MM.1S (cell line): ENCODE data around the gene VTN.

ENCODE experiments used
- DNase-seq: peaks from one replicate; pipeline ENCODE4 v3.0.0-alpha.2; 2015
- H2AFZ ChIP-seq: fragments of 300-600 bp; sonication (generic); 2 replicates; pipeline ENCODE4 v1.6.0; 2016; ENCODE audit warnings: antibody characterized with exemption, low read length
- H3F3A ChIP-seq: fragments of 300-600 bp; sonication (generic); 2 replicates; pipeline ENCODE4 v1.6.1; 2016; ENCODE audit warnings: mild to moderate bottlenecking, antibody characterized with exemption, low read length, moderate library complexity, mixed read lengths; ENCODE audit not compliant: insufficient read depth
- H3K27ac ChIP-seq: fragments of 300-600 bp; sonication (generic); 2 replicates; pipeline ENCODE4 v1.5.1; 2016; ENCODE audit warnings: mild to moderate bottlenecking, low read length
- H3K27me3 ChIP-seq: fragments of 300-600 bp; sonication (generic); replicated peaks from 2 replicates; pipeline ENCODE4 v1.6.0; 2016; ENCODE audit warnings: low read length; ENCODE audit not compliant: insufficient read depth
- H3K36me3 ChIP-seq: fragments of 300-600 bp; sonication (generic); replicated peaks from 2 replicates; pipeline ENCODE4 v1.6.1; 2016; ENCODE audit warnings: mild to moderate bottlenecking, low read length, mixed read lengths; ENCODE audit not compliant: insufficient read depth
- H3K4me1 ChIP-seq: fragments of 300-600 bp; sonication (generic); 2 replicates; pipeline ENCODE4 v1.6.1; 2016; ENCODE audit warnings: low read length, mixed read lengths
- H3K4me2 ChIP-seq: fragments of 300-600 bp; sonication (generic); 2 replicates; pipeline ENCODE4 v1.6.0; 2016; ENCODE audit warnings: low read depth, low read length
- H3K4me3 ChIP-seq: fragments of 300-600 bp; sonication (generic); 2 replicates; pipeline ENCODE4 v1.5.1; 2016; ENCODE audit warnings: low read length, mixed read lengths
- H3K79me2 ChIP-seq: fragments of 300-600 bp; sonication (generic); 2 replicates; pipeline ENCODE4 v1.6.1; 2016; ENCODE audit warnings: mixed run types, low read length, mixed read lengths
- H3K9ac ChIP-seq: fragments of 300-600 bp; sonication (generic); 2 replicates; pipeline ENCODE4 v1.6.1; 2016; ENCODE audit warnings: low read length, mixed read lengths
- H3K9me2 ChIP-seq: fragments of 300-600 bp; sonication (generic); replicated peaks from 2 replicates; pipeline ENCODE4 v1.6.1; 2016; ENCODE audit warnings: mild to moderate bottlenecking, low read length, mixed read lengths; ENCODE audit not compliant: insufficient read depth
- H3K9me3 ChIP-seq: fragments of 300-600 bp; sonication (generic); replicated peaks from 2 replicates; pipeline ENCODE4 v1.6.1; 2016; ENCODE audit warnings: mild to moderate bottlenecking, low read length, mixed read lengths; ENCODE audit not compliant: insufficient read depth
- H4K20me1 ChIP-seq: fragments of 300-600 bp; sonication (generic); 2 replicates; pipeline ENCODE4 v1.6.1; 2016; ENCODE audit warnings: mild to moderate bottlenecking, low read length, moderate library complexity, mixed read lengths; ENCODE audit not compliant: insufficient read depth
- EZH2 ChIP-seq: fragments of 300-600 bp; sonication (generic); optimal IDR thresholded peaks from 2 replicates; pipeline ENCODE3; 2017; ENCODE audit warnings: low read depth, mild to moderate bottlenecking, antibody characterized with exemption, low read length, mixed read lengths
- EZH2phosphoT487 ChIP-seq: fragments of 300-600 bp; sonication (generic); IDR thresholded peaks from 2 replicates; pipeline ENCODE4 v1.6.1; 2018; ENCODE audit warnings: antibody characterized with exemption, low read length
- TF ChIP-seq, protein P1 (sequence below): fragments of 300-600 bp; sonication (generic); IDR thresholded peaks from 2 replicates; pipeline ENCODE4 v1.5.1; 2016; ENCODE audit warnings: antibody characterized with exemption, low read length, mixed read lengths

Gene VTN

DNA sequence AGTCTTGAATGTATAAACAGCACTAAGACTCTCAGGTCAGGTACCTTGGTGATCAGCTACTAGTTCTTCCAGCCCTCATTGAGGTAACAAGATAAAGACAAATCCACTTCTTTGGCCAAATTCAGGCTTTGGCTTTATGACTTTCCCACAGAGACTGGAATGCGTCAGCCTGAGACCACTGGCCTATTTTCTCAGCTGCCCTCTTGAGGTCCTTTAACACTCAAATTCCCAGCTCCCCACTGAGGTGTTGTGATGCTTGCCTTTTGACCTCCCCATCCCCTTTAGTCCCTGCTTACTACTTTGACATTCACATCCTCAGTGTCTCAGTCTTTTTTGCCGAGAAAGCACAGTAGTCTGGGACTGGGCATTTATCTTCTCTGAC, 23.9 kb downstream of the VTN start:
- TF ChIP-seq, protein P1, sequence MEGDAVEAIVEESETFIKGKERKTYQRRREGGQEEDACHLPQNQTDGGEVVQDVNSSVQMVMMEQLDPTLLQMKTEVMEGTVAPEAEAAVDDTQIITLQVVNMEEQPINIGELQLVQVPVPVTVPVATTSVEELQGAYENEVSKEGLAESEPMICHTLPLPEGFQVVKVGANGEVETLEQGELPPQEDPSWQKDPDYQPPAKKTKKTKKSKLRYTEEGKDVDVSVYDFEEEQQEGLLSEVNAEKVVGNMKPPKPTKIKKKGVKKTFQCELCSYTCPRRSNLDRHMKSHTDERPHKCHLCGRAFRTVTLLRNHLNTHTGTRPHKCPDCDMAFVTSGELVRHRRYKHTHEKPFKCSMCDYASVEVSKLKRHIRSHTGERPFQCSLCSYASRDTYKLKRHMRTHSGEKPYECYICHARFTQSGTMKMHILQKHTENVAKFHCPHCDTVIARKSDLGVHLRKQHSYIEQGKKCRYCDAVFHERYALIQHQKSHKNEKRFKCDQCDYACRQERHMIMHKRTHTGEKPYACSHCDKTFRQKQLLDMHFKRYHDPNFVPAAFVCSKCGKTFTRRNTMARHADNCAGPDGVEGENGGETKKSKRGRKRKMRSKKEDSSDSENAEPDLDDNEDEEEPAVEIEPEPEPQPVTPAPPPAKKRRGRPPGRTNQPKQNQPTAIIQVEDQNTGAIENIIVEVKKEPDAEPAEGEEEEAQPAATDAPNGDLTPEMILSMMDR, result no peak
- no peak for TF ChIP-seq EZH2phosphoT487
- no peak for TF ChIP-seq EZH2
- no peaks in the 10 kb centered on the region for H3K79me2 ChIP-seq
- no peaks in the 10 kb centered on the region for H3K9me3 ChIP-seq
- H3K9ac ChIP-seq, result no peak overlapping the region
- peaks cover 26% of the 10 kb centered on the region for H3K4me1 ChIP-seq
- no peak overlapping the region for H3K4me3 ChIP-seq
- no peak for DNase-seq
- H4K20me1 ChIP-seq, result no peaks in the 10 kb centered on the region
- no peaks in the 10 kb centered on the region for H3K27me3 ChIP-seq
- H3F3A ChIP-seq, result peaks cover 22% of the 10 kb centered on the region
- no peak overlapping the region for H3K4me2 ChIP-seq
- H3K36me3 ChIP-seq, result peaks cover 14% of the 10 kb centered on the region
- H3K27ac ChIP-seq, result no peak overlapping the region
- H2AFZ ChIP-seq, result no peak overlapping the region
- no peaks in the 10 kb centered on the region for H3K9me2 ChIP-seq

- H3K36me3 ChIP-seq, result peaks cover 14% of the 10 kb centered on the region
- H2AFZ ChIP-seq, result no peak overlapping the region
- H3K4me1 ChIP-seq, result peaks cover 26% of the 10 kb centered on the region
- H3K4me2 ChIP-seq, result no peak overlapping the region
- H3K27ac ChIP-seq, result no peak overlapping the region
- no peaks in the 10 kb centered on the region for H4K20me1 ChIP-seq
- H3K9me3 ChIP-seq, result no peaks in the 10 kb centered on the region
- H3K9me2 ChIP-seq, result no peaks in the 10 kb centered on the region
- no peak overlapping the region for H3K4me3 ChIP-seq
- no peak for DNase-seq
- no peaks in the 10 kb centered on the region for H3K79me2 ChIP-seq
- no peak overlapping the region for H3K9ac ChIP-seq
- TF ChIP-seq EZH2, result no peak
- TF ChIP-seq, protein P1, result no peak
- TF ChIP-seq EZH2phosphoT487, result no peak
- peaks cover 22% of the 10 kb centered on the region for H3F3A ChIP-seq
- H3K27me3 ChIP-seq, result no peaks in the 10 kb centered on the region
Observed at GRCh38 chr17:28345419-28346198, 24.5 kb downstream of the VTN start.

DNA sequence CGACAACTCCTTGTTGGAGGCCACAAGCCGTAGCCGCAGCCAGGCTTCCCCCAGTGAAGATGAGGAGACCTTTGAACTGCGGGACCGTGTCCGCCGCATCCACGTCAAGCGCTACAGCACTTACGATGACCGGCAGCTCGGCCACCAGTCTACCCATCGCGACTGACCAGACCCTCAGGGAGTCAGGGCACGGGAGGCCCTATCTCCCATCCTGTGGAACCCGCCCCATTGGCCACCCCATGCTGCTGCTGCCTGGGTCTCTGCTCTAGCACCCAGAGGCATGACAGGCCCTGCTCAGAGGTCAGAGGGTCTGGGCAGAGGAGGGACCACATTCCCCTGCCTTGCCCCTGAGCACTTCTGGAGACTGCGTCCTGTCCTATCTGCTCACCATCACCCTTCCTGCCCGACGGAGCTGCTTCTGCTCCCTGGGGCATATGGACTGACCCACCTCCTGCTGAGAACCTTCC, 25.6 kb downstream of the VTN start:
- Histone ChIP-seq H3K4me1 (peaks cover 26% of the 10 kb centered on the region), H4K20me1 (no peaks in the 10 kb centered on the region), H3K9me3 (no peaks in the 10 kb centered on the region), H3K4me3 (no peak overlapping the region), H3K36me3 (peaks cover 14% of the 10 kb centered on the region), H3K9ac (no peak overlapping the region), H3K79me2 (peaks cover under 1% of the 10 kb centered on the region; the same call in 1 of the 2 replicates), H3F3A (peaks cover 22% of the 10 kb centered on the region), H2AFZ (no peak overlapping the region), H3K27me3 (no peaks in the 10 kb centered on the region), H3K4me2 (peak overlapping the region; percentile 48), H3K27ac (peak overlapping the region; percentile 75; the same call in 1 of the 2 replicates), H3K9me2 (no peaks in the 10 kb centered on the region)
- DNase-seq, result no peak
- TF ChIP-seq, protein P1, result no peak
- TF ChIP-seq EZH2, result no peak
- TF ChIP-seq EZH2phosphoT487, result no peak
